IPS DF 4.7 (cell line): Measurements from ENCODE around the gene BPIFB6.

Experiments
- DNase-seq: peaks from one replicate; pipeline ENCODE4 v3.0.0-alpha.2; 2013; ENCODE audit warnings: low spot score; ENCODE audit errors: extremely low read depth

Gene BPIFB6

DNA sequence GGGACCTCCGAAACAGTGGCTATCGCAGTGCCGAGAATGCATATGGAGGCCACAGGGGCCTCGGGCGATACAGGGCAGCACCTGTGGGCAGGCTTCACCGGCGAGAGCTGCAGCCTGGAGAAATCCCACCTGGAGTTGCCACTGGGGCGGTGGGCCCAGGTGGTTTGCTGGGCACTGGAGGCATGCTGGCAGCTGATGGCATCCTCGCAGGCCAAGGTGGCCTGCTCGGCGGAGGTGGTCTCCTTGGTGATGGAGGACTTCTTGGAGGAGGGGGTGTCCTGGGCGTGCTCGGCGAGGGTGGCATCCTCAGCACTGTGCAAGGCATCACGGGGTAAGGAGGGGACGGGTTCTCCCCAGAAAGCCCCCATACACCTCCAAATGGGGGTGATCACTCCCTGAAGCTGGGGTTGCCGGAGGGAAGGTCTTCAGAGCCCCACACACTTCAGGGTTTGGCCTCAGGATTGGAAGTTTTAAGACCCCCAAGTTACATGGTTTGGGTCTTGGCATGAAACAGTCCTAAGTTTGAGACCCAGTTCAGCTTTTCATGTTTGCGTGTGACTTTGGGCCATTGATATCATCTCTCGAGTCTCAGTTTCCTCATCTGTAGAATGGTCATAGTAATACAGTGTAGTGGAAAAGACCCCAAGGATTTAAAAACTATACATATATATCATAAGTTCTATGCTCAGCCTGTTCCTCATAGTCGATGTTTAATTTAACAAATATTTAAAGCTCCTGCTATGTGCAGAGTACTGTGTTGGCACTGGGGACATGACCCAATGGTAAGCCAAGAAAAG is 52.3 kb downstream of the BPIFB6 start:
- no peak for DNase-seq

DNA sequence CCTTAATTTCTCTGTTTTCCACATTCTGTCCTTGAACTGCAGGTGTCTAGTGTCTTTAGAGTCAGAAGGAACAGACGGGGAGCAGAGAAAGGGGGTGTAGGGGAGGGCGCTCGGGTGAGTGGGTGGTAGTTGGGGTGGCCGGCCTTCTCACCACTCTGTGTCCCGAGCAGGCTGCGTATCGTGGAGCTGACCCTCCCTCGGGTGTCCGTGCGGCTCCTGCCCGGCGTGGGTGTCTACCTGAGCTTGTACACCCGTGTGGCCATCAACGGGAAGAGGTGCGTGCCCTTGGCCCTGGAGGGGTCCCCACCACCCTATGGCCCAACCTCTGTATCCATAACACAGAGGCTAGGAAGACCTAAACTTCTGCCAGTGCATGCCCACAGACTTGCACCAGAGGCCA is 53.3 kb downstream of the BPIFB6 start:
- no peak for DNase-seq

DNA sequence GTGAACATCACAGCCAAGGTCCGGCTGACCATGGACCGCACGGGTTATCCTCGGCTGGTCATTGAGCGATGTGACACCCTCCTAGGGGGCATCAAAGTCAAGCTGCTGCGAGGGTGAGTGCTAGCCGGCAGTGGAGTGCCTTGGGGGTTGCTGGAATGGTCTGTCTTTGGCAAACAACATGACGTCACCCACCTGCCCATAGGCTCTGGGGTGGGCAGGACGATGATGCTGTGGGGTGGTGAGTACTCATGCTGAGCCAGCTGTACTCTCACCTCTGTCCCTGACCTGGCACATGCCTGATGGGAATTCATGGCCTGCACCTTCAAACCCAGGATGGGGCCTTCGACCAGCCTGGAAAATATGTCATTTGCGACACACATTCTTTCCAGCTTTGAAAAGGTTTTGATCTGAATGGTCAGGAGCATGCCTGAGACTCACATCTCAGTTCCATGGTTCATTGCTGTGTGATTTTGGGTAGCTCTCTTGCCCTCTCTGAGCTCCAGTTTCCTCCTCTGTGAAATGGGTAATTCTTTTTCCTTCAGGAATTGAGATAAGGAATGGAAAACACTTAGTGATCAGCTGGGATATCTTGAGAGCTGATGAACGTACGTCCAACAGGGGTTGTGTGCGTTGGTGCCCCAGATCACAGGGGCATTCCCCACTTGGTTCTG is 54.7 kb downstream of the BPIFB6 start:
- DNase-seq = no peak

DNA sequence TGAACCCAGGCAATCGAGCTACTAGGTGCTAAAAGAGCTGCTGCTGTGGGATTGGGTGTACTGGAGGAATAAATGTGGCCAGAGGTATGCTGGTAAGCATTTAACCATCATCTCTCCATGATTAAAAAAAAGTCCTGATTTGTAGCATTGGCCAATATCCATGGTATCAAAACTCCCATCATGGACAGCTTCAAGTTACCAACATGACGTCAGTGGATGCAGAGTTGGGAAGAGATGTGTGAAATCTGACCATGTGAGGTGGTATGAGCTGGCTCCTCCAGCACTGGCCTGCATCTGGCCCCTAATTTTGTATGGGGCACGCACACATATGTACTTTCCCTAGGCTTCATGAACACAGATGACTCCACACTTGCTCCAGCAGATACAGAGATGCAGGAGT is 59.7 kb downstream of the BPIFB6 start:
- no peak for DNase-seq

DNA sequence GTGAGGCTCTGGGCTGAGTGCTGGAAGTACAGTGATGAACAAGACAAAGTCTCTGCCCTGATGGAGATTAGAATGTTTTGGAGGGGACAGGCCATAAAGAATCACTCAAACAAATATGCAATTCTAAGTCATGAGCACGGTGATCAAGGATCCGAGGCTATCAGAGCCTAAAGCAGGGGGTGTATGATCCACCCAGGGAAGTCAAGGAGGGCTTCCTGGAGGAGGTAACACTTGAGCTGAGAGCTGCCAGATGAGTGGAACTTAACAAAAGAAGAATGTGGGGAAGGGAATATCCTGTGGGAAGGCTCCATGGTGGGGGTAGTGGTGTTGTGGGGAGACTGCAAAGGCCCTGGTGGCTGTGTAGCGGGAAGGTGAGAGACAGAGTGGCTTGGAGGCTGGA is 60.2 kb downstream of the BPIFB6 start:
- no peak for DNase-seq

DNA sequence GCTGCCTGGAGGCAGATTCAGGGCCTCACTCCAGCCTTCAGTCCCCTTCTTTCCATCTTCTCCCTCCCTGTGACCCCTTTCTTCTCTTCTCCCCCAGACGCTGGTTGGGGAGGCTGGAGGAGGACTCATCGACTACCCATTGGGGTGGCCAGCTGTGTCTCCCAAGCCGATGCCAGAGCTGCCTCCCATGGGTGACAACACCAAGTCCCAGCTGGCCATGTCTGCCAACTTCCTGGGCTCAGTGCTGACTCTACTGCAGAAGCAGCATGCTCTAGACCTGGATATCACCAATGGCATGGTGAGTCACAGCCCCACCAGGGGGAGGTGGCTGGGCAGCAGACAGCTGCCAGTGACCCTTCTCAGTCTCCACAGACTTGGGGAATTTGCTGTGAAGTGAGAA is 60.9 kb downstream of the BPIFB6 start:
- no peak for DNase-seq

DNA sequence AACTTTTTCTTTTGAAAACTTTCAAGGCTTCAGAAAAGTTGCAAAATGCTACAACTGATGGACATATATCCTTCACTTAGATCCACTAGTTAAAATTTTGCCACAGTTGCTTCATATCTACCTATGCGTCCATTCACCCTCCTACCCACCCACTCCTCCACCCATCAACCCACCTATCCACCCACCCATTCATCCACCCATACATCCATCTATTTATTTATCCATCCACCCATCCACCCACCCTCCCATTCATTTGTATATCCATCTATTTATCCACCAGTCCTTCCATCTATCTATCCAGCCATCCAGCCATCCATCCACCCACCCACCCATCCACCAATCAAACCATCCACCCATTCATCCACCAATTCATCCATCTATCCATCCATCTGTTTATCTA is 61.6 kb downstream of the BPIFB6 start:
- no peak for DNase-seq

DNA sequence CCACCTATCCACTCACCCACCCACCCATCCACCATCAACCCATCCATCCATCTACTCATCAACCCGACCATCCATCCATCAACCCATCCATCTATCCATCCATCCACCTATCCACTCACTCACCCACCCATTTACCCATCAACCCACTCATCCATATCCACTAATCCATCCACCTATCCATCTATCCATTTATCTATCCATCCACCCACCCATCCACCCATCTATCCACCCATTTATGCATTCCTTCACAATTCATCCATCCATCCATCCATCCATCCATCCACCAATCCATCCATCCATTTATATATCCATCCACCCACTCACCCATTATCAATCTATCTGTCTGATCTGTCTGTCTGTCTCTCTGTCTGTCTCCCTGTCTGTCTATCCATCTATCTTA is 62.1 kb downstream of the BPIFB6 start:
- no peak for DNase-seq
